Left kidney (tissue), 2 donors: ENCODE results near the gene ARHGAP9. TPM values are rescaled to one million over a fixed set of nuclear protein-coding genes. Genes with fewer than 3 reads are reported as not detected.
"Not testable (repeated sequence)": the region's sequence is repeated elsewhere in the genome, so short reads cannot be mapped to it uniquely, and the experiment has no call there.

Source experiments
- DNase-seq: peaks from one replicate; pipeline ENCODE4 v3.0.0-alpha.2; 2013
- polyA plus RNA-seq: library from polyadenylated mRNA; unstranded; fragments of 120-200 nt; gene quantifications from one replicate; pipeline ENCODE4 v1.2.1, GENCODE V29; 2013; ENCODE audit not compliant: insufficient read length

The ARHGAP9 gene
- polyA plus RNA-seq, 1 donor = 2.6 TPM

DNA sequence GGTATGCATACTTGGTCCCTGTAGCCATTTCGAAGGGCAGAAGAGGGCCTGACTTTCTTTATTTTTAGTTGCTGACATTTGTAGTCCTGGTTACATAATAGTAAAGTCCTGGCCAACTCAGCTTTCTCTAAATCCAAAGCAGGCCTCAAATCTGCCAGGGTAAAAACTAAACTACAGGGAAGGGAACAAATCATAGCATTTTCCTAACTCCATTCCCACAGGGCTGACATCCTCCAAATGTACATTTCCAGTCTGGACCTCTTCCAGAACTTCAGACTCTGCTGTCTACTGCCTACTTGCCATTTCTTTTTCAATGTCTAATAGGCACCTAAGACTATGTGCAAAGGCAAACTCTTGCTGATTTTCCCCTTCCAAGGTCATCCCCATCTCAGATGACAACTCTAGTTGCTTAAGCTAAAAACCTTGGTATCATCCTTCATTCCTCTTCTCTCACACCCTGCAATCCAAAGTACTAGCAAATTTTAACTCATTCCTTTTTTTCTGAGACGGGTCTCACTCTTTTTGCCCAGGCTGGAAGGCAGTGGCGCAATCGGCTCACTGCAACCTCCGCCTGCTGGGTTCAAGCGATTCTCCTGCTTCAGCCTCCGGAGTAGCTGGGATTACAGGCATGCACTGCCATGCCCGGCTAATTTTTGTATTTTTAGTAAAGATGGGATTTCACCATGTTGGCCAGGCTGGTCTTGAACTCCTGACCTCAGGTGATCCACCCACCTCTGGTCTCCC is 38.7 kb upstream of the ARHGAP9 start:
- no peak for DNase-seq

DNA sequence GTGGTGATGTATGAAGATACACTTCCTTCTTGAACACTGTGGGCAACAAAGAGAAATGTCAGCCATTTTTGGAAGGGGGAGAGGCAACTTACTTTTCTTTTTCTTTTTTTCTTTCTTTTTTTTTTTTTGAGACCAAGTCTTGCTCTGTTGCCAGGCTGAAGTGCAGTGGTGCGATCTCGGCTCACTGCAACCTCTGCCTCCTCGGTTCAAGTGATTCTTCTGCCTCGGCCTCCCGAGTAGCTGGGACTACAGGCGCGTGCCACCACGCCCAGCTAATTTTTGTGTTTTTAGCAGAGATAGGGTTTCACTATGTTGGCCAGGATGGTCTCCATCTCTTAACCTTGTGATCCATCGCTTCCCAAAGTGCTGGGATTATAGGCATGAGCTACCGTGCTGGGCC is 38.1 kb upstream of the ARHGAP9 start:
- DNase-seq = not testable (repeated sequence)

GRCh38 chr12:57517187-57517586 is 37.5 kb upstream of the ARHGAP9 start:
- no peak for DNase-seq

DNA sequence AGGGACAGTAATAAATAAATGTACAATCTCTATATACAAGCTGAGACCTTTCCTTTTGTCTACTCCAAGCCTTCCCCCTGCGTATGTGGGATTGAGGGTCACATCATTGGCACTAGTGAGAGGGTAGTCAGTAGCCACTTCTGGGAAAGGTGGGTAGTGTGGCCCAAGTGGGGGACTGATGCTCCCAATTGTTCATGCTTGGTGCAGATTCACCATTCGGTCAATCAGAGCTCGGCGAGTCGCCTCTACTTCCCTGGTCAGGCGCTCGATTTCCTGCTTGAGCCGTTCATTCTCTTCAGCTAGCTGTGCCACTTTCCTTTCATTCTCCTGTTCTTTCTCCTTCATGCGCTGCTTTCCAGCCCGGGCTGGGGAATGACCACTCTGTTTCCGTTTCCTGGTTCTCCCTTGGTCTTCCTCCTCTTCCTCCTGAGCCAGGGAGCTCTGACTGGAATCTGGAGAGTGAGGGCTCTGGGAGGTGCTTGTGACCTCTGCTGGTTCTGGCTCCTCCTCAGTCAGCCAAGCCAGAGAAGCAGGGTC is 37.0 kb upstream of the ARHGAP9 start:
- no peak for DNase-seq

- DNase-seq = no peak
These were observed 36.4 kb upstream of the ARHGAP9 start for GRCh38 chr12:57515934-57516541.

GRCh38 chr12:57515408-57515933 is 35.8 kb upstream of the ARHGAP9 start:
- DNase-seq = no peak

DNA sequence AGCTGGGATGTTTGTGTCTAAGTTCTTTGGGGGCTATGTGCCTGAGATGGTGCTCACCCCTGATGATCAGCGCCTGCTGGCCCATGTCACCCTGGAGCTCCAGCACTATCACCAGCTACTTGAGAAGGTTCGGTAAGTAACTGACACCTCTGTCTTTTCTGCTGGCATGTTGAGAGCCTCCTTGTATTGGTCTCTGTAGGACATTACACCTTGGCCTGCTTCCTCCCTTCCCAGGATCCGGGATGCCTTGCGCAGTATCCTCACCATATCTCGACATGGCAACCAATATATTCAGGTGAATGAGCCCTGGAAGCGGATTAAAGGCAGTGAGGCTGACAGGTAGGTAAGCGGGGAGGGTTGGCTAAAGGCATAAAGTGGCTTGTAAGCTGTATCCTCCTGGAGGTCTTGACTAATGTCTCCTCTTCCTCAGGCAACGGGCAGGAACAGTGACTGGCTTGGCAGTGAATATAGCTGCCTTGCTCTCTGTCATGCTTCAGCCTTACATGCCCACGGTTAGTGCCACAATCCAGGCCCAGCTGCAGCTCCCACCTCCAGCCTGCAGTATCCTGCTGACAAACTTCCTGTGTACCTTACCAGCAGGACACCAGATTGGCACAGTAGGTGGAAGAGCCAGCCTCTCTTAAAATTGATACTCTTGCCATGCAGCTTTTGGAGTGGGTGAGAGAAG is 35.2 kb upstream of the ARHGAP9 start:
- no peak for DNase-seq

DNA sequence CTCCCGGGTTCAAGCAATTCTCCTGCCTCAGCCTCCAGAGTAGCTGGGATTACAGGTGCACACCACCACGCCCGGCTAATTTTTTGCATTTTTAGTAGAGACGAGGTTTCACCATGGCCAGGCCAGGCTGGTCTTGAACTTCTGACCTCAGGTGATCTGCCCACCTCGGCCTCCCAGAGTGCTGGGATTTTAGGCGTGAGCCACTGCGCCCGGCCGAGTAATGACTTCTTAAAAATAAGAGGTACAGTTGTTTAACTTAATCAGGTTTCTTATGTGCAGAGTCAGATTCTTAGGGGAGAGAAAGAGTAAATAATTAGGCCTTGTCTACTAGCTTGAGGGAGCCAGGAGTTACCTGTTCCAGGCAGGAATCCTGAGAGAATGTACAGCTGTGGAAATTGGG is 34.6 kb upstream of the ARHGAP9 start:
- not testable (repeated sequence) for DNase-seq

- not testable (repeated sequence) for DNase-seq
These were observed 34.0 kb upstream of the ARHGAP9 start for GRCh38 chr12:57513677-57514076.

DNA sequence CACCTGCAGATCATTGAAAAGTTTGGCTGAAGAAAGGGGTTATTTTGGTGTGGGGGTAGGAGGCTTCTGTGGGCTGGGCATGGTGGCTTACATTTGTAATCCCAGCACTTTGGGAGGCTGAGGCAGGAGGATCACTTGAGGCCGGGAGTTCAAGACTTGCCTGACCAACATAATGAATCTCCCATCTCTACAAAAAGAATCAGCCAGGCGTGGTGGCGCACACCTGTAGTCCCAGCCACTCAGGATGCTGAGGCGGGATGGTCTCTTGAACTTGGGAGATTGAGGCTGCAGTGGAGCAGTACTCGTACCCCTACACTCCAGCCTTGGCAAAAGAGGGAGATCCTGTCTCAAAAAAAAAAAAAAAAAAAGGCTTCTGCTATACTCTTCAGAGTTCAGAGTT is 33.6 kb upstream of the ARHGAP9 start:
- no peak for DNase-seq

DNA sequence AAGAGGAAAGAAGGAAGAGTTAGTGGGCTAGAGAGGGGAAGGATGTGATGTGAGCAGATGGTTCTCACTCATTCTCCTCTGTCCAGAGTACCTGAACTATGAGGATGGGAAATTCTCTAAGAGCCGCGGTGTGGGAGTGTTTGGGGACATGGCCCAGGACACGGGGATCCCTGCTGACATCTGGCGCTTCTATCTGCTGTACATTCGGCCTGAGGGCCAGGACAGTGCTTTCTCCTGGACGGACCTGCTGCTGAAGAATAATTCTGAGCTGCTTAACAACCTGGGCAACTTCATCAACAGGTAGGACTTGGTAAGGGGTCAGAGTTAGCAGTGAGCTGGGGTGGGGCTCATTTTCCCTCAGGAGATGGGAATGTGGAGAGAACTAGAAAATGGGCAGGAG is 33.0 kb upstream of the ARHGAP9 start:
- DNase-seq = no peak

DNA sequence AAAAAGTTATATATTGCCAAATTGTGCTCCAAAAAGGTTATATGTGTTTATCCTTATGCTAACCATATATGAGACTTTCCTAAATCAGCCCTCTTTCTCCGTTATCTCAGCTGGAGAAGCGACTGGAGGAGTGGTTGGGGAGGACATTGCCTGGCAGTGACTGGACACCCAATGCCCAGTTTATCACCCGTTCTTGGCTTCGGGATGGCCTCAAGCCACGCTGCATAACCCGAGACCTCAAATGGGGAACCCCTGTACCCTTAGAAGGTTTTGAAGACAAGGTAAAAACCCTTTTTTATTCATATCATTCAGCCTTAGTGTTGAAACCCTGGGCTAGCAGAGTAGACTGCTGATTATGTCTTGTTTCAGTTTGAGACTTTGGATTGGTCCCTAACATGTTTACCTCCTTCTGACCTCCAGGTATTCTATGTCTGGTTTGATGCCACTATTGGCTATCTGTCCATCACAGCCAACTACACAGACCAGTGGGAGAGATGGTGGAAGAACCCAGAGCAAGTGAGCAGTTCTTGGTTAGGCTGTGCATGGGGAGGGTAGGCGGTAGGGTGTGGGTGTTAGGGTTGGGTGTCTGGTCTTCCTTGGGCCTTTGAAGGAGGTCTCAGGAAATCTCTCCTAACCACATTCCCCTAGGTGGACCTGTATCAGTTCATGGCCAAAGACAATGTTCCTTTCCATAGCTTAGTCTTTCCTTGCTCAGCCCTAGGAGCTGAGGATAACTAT is 32.1 kb upstream of the ARHGAP9 start:
- no peak for DNase-seq

DNA sequence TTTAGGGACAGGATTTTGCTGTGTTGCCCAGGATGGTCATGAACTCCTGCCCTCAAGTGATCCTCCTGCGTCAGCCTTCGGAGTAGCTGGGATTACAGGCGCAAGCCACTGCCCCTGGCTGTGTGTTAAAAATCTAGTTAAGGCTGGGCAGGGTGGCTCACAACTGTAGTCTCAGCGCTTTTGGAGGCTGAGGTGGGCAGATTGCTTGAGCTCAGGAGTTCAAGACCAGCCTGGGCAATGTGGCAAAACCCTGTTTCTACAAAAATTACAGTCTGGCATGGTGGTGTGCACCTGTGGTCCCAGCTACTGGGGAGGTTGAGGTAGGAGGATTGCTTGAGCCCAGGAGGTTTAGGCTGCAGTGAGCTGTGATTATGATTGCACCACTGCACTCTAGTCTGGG is 31.5 kb upstream of the ARHGAP9 start:
- no peak for DNase-seq

- DNase-seq = not testable (repeated sequence)
These were observed 28.1 kb upstream of the ARHGAP9 start for GRCh38 chr12:57507796-57508195.

DNA sequence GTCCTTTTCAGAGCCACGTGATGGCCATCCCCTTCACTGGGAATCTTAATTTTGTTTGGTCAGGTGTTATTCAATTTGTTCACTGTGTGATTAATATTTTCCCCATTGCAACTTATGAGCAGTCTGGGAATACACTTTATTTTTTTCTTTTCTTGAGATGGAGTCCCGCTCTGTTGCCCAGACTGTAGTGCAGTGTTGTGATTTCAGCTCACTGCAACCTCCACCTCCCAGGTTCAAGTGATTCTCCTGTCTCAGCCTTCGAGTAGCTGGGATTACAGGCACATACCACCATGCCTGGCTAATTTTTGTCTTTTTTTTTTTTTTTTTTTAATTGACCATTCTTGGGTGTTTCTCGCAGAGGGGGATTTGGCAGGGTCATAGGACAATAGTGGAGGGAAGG is 26.9 kb upstream of the ARHGAP9 start:
- DNase-seq = not testable (repeated sequence)

- DNase-seq = not testable (repeated sequence)
These were observed 22.8 kb upstream of the ARHGAP9 start for GRCh38 chr12:57502311-57502969.

GRCh38 chr12:57500213-57500612 is 20.5 kb upstream of the ARHGAP9 start:
- DNase-seq = no peak

GRCh38 chr12:57498571-57498970 is 18.9 kb upstream of the ARHGAP9 start:
- DNase-seq = no peak

DNA sequence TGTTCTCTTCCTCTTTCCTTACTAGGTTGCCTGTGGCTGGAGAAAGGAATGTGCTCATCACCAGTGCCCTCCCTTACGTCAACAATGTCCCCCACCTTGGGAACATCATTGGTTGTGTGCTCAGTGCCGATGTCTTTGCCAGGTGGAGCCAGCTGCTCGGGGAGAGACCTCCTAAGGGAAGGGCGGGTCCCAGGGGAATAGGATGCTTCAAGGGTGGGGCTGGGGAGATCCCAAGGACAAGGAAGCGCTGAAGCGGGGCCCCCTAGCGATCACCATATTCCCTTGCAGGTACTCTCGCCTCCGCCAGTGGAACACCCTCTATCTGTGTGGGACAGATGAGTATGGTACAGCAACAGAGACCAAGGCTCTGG is 18.5 kb upstream of the ARHGAP9 start:
- DNase-seq = no peak

- DNase-seq = no peak
These were observed 17.8 kb upstream of the ARHGAP9 start for GRCh38 chr12:57497223-57498131.
